BLaER1 treated with 17β-estradiol and CSF1 and Interleukin-3, amounts not matched to agents 10 nM and 100 nM (cell line): ENCODE data around the gene STON1.
A peak's percentile ranks its signal among the peaks of the same experiment; 100 is the strongest.
"Not testable (repeated sequence)": the region's sequence is repeated elsewhere in the genome, so short reads cannot be mapped to it uniquely, and the experiment has no call there.

Experiments used
- H3K27ac ChIP-seq, 11 experiments: shearing (Covaris generic); formaldehyde crosslinking; 2 replicates each; pipeline ENCODE4 v1.8.1; 2022
- H3K27me3 ChIP-seq, 11 experiments: shearing (Covaris generic); formaldehyde crosslinking; 2 replicates each; pipeline ENCODE4 v1.8.1; 2022
- H3K36me3 ChIP-seq, 11 experiments: shearing (Covaris generic); formaldehyde crosslinking; 2 replicates each; pipeline ENCODE4 v1.8.1; 2022
- H3K4me1 ChIP-seq, 10 experiments: shearing (Covaris generic); formaldehyde crosslinking; 2 replicates each; pipeline ENCODE4 v1.8.1; 2022
- H3K4me2 ChIP-seq, 11 experiments: shearing (Covaris generic); formaldehyde crosslinking; 2 replicates each; pipeline ENCODE4 v1.8.1; 2022
- H3K4me3 ChIP-seq, 10 experiments: shearing (Covaris generic); formaldehyde crosslinking; 2 replicates each; pipeline ENCODE4 v1.8.1; 2022
- H3K9ac ChIP-seq, 11 experiments: shearing (Covaris generic); formaldehyde crosslinking; 2 replicates each; pipeline ENCODE4 v1.8.1; 2022
- H3K9me3 ChIP-seq, 11 experiments: shearing (Covaris generic); formaldehyde crosslinking; replicated peaks in 1 of 11; 2 replicates each; pipeline ENCODE4 v1.8.1; 2022
- H4K20me1 ChIP-seq, 11 experiments: shearing (Covaris generic); formaldehyde crosslinking; 2 replicates each; pipeline ENCODE4 v1.8.1; 2022
- Cebpa-rat ChIP-seq, 11 experiments: shearing (Covaris generic); IDR thresholded peaks; 2 replicates each; pipeline ENCODE4 v1.8.1; 2022

STON1 gene

DNA sequence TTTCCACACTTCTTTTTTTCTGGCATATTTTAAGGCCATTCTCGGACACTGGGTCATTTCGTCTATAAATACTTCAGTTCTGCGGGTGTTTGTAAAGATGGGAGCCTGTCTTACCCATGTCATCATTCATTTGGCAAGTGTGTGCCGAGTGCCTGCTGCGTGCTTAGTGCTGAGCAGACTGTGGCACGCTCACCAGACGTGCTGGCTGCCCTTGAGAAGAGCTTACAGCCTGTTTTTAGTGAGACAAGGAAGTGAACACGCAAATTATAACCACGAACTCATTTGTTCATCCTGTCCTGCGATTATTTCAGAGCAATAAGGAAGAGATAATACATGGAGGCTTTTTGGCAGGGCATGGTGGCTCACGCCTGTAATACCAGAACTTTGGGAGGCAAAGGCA is 10.4 kb upstream of the STON1 start:
- peaks cover 47 to 87% (median 70%) of the 10 kb centered on the region in 11 experiments for H3K36me3 ChIP-seq
- H3K27ac ChIP-seq = 0 out of 22 replicates have a peak overlapping the region, but pooled peaks of 1 of the 11 experiments have one; percentile 6
- H3K27me3 ChIP-seq = no peaks in the 10 kb centered on the region
- no peaks in the 10 kb centered on the region; a peak in 1 of 22 replicates for H4K20me1 ChIP-seq
- H3K4me2 ChIP-seq = peak overlapping the region in 2 of 11 experiments; percentile 28 to 30; a peak in 3 of 22 replicates
- no peaks in the 10 kb centered on the region for H3K9me3 ChIP-seq
- no peak for TF ChIP-seq Cebpa-rat (IDR thresholded peaks at IDR 0.05)
- no peak overlapping the region for H3K4me3 ChIP-seq
- H3K9ac ChIP-seq = no peak overlapping the region
- peaks cover 0 to 12% (median 6%) of the 10 kb centered on the region in 10 experiments; a peak in 11 of 20 replicates for H3K4me1 ChIP-seq

GRCh38 chr2:48524756-48525155 is 5.2 kb upstream of the STON1 start:
- peak overlapping the region in 1 of 11 experiments; percentile 13; a peak in 1 of 22 replicates for H3K4me2 ChIP-seq
- peaks cover 11 to 29% (median 17%) of the 10 kb centered on the region in 10 experiments for H3K4me1 ChIP-seq
- not testable (repeated sequence) for H3K27ac ChIP-seq, H3K4me3 ChIP-seq, H3K27me3 ChIP-seq, H3K9me3 ChIP-seq, H3K9ac ChIP-seq, H4K20me1 ChIP-seq
- peaks cover 3 to 36% (median 24%) of the 10 kb centered on the region in 11 experiments; a peak in 21 of 22 replicates for H3K36me3 ChIP-seq

DNA sequence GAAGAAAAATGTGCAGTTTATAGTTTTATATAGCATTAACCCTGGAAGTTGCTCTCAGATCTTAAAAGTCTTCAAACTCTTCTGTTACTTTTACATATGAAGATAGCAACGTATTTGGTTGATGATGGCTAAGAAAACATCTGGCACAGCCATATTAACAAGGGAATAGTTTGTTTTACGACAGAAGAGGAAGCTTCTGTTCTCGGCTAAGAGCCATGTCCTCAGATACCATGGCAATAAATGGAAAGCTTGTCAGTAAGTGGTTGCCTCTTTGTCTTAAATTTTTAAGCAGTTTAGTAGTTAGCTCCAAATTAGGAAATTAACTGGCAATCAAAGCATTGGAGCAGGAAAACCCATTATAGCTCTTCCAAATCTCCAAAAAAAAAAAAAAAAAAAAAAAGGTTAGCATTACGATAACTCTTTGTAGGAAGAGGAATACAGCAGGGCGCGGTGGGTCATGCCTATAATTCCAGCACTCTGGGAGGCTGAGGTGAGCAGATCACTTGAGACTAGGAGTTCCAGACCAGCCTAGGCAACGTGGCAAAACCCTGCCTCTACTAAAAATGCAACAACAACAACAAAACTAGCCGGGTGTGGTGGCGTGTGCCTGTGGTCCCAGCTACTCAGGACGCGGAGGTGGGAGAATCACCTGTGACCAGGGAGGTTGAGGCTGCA is 4.5 kb upstream of the STON1 start:
- Histone ChIP-seq H3K9me3 (no peaks in the 10 kb centered on the region), H3K4me2 (peak overlapping the region in 4 of 11 experiments; percentile 10 to 29 (median 15); a peak in 5 of 22 replicates), H3K4me1 (peaks cover 10 to 30% (median 16%) of the 10 kb centered on the region in 10 experiments), H3K4me3 (no peak overlapping the region), H4K20me1 (no peaks in the 10 kb centered on the region), H3K36me3 (peaks cover 3 to 29% (median 17%) of the 10 kb centered on the region in 11 experiments; a peak in 20 of 22 replicates), H3K9ac (no peak overlapping the region), H3K27me3 (no peaks in the 10 kb centered on the region), H3K27ac (no peak overlapping the region)
- TF ChIP-seq Cebpa-rat (IDR thresholded peaks at IDR 0.05) = no peak

GRCh38 chr2:48527226-48527885 is 2.6 kb upstream of the STON1 start:
- Histone ChIP-seq H3K27me3 (no peaks in the 10 kb centered on the region), H3K27ac (no peak overlapping the region), H4K20me1 (no peaks in the 10 kb centered on the region), H3K9me3 (no peaks in the 10 kb centered on the region), H3K4me2 (no peak overlapping the region), H3K4me3 (no peak overlapping the region), H3K36me3 (peaks cover 0 to 10% (median 0%) of the 10 kb centered on the region in 11 experiments; a peak in 2 of 22 replicates), H3K9ac (no peak overlapping the region), H3K4me1 (peaks cover 24 to 42% (median 29%) of the 10 kb centered on the region in 10 experiments)
- no peak for TF ChIP-seq Cebpa-rat (IDR thresholded peaks at IDR 0.05)

DNA sequence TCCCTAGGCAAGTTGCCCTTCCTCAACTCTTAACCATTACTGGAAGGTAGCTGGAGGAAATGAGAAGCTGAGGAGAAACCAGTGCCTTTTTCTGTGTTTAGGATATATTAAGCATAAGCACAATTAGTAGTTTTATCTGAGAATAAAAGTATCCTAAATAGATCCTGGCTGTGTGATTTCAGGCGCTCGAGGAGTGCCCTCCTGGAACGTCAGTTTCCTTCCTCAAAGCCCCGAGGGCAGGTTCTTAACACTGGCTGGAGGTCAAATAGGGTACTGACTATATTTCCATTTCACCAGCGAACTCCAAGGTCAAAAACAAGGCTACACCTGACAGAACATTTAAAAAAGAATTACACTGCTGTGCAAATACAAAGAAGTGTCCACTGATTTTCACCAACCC is 1.5 kb upstream of the STON1 start:
- H3K4me1 ChIP-seq = peaks cover 24 to 42% (median 29%) of the 10 kb centered on the region in 10 experiments
- H3K36me3 ChIP-seq = peaks cover 0 to 4% (median 0%) of the 10 kb centered on the region in 11 experiments; a peak in 1 of 22 replicates

DNA sequence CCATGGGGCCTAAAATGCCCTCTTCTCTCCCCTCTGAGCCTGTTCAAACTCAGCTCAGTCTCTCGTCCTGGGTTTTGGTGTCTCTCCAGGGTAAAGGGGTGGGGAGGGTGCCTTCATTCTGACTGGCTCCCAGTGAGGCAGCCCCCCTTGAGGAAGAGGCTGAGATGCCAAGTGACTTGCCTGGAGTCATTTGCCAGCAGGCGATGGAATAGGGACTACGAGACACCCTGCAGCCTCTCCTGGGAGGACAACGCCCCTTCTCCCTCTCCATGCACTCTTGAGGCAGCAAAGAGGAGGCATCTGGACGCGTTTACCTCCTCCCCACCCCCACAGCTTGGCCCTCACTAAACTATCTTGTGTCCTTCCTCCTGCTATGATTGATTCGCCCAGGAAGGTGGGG is 760 bp upstream of the STON1 start:
- Histone ChIP-seq H4K20me1 (no peaks in the 10 kb centered on the region), H3K27ac (no peak overlapping the region), H3K4me2 (peak overlapping the region in 9 of 11 experiments; percentile 40 to 77 (median 58); a peak in 17 of 22 replicates), H3K27me3 (no peaks in the 10 kb centered on the region), H3K4me1 (peaks cover 24 to 42% (median 29%) of the 10 kb centered on the region in 10 experiments), H3K4me3 (no peak overlapping the region), H3K9ac (no peak overlapping the region), H3K36me3 (peaks cover 0 to 4% (median 0%) of the 10 kb centered on the region in 11 experiments; a peak in 1 of 22 replicates), H3K9me3 (no peaks in the 10 kb centered on the region)
- TF ChIP-seq Cebpa-rat (IDR thresholded peaks at IDR 0.05) = no peak

More for the DNA sequence above, 1.5 kb upstream of the STON1 start:
- no peak overlapping the region for H3K4me3 ChIP-seq
- H3K9me3 ChIP-seq = no peaks in the 10 kb centered on the region
- no peak overlapping the region for H3K27ac ChIP-seq
- no peak for TF ChIP-seq Cebpa-rat (IDR thresholded peaks at IDR 0.05)
- H4K20me1 ChIP-seq = no peaks in the 10 kb centered on the region
- no peak overlapping the region for H3K9ac ChIP-seq
- H3K4me2 ChIP-seq = peak overlapping the region; percentile 1 to 77 (median 56); a peak in 20 of 22 replicates
- no peaks in the 10 kb centered on the region for H3K27me3 ChIP-seq

- Histone ChIP-seq H3K9ac (peak overlapping the region in 7 of 11 experiments; percentile 56 to 83 (median 73); a peak in 11 of 22 replicates), H3K4me3 (peak overlapping the region; percentile 59 to 89 (median 82))
These were observed 300 bp upstream of the STON1 start for GRCh38 chr2:48529676-48530032.

DNA sequence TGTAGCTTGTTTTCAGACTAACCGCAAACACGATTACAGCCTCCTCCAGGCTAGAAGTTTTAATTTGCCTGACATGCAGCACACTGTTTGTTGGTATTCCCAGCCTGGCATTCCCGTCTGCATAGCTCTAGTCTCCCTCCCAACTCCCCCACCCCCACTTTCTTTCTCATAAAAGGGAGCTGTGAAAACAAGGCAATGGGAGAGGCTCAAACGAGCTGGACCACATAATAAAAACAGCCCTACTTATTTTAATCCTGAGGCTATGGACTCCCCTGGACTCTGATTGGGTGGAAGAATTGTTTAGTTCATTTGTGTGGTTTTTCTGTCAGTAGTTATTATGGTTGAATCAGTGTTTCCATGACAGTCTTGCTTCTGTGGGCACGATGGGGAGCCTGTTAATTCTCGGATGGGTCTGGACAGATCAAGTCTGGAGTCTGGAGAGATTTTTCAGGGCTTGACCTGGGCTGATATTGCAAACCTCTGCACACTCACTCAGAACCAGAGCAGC is 1.2 kb downstream of the STON1 start:
- H3K27ac ChIP-seq = peak overlapping the region in 3 of 11 experiments; percentile 58 to 75 (median 70); a peak in 5 of 22 replicates
- H3K4me3 ChIP-seq = peak overlapping the region; percentile 59 to 89 (median 82); a peak in 19 of 20 replicates
- H3K27me3 ChIP-seq = no peaks in the 10 kb centered on the region
- H3K4me2 ChIP-seq = peak overlapping the region; percentile 95 to 100 (median 99)
- no peaks in the 10 kb centered on the region for H3K9me3 ChIP-seq
- H3K9ac ChIP-seq = peak overlapping the region in 9 of 11 experiments; percentile 76 to 85 (median 81); a peak in 15 of 22 replicates
- H4K20me1 ChIP-seq = no peaks in the 10 kb centered on the region
- H3K4me1 ChIP-seq = peaks cover 24 to 35% (median 27%) of the 10 kb centered on the region in 10 experiments
- no peak for TF ChIP-seq Cebpa-rat (IDR thresholded peaks at IDR 0.05)
- H3K36me3 ChIP-seq = 0 out of 22 replicates have a peak, but pooled peaks cover 0 to 2% (median 0%) of the 10 kb centered on the region in 11 experiments

More at GRCh38 chr2:48529676-48530032, 300 bp upstream of the STON1 start:
- no peaks in the 10 kb centered on the region for H3K9me3 ChIP-seq
- no peaks in the 10 kb centered on the region for H4K20me1 ChIP-seq
- H3K36me3 ChIP-seq = 0 out of 22 replicates have a peak, but pooled peaks cover 0 to 4% (median 0%) of the 10 kb centered on the region in 11 experiments
- no peak overlapping the region for H3K27ac ChIP-seq
- H3K27me3 ChIP-seq = no peaks in the 10 kb centered on the region
- peak overlapping the region; percentile 64 to 90 (median 77); a peak in 19 of 22 replicates for H3K4me2 ChIP-seq
- no peak for TF ChIP-seq Cebpa-rat (IDR thresholded peaks at IDR 0.05)
- peaks cover 24 to 42% (median 29%) of the 10 kb centered on the region in 10 experiments for H3K4me1 ChIP-seq

DNA sequence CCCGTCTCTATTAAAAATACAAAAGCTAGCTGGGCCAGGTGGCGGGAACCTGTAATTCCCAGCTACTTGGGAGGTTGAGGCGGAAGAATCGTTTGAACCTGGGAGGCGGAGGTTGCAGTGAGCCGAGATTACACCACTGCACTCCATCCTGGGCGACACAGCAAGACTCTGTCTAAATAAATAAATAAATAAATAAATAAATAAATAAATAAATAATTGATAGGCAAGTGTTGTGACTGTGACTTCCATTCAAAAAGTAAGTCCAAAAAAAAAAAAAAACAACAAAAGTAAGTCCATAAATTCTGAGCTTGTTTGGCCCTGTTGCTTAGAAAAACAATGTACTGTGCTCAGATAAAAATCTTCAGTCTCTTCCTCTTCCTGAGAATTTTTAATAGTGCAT is 2.2 kb downstream of the STON1 start:
- H3K27me3 ChIP-seq = no peaks in the 10 kb centered on the region
- H3K27ac ChIP-seq = no peak overlapping the region
- peaks cover 24 to 35% (median 27%) of the 10 kb centered on the region in 10 experiments for H3K4me1 ChIP-seq
- H3K4me2 ChIP-seq = no peak overlapping the region
- no peaks in the 10 kb centered on the region for H4K20me1 ChIP-seq
- no peak overlapping the region for H3K9ac ChIP-seq
- no peaks in the 10 kb centered on the region for H3K9me3 ChIP-seq
- TF ChIP-seq Cebpa-rat (IDR thresholded peaks at IDR 0.05) = no peak
- H3K36me3 ChIP-seq = no peaks in the 10 kb centered on the region
- H3K4me3 ChIP-seq = no peak overlapping the region
